Measurements from ENCODE around the gene ZNF185.

DNA sequence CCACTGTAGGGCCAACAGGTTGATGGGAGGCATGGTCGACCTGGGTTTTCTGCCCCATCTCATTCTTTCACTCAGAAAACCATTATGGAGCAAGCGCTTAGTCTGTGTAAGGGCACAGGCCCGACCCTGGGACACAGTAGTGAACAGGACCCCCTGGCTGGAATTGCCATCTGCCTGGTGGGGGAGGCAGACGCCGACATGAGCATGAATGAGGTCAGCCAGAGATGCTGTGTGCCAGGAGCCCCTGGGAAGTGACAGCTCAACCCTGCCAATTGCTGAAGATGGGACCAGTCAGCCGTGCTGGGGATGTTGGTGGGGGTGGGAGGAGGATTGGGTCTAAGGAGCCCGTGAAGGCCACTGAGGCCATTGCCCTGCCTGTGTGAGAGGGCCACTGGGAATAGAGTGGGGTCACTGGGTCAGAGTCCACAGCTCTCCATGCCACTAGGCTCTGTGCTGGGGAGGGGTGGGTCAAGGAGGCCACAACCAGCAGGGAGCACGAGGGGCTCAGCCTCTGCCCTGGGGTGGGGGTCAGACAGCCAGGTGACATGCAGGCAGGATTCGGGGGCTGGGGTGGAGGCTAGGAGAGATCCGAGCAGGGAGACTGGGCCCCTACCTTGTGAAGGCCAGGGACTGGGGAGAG, 31.0 kb downstream of the ZNF185 start:
- TF ChIP-seq EZH2 (IDR thresholded peaks at IDR 0.05; ENCODE audit: low read depth): no peak
- TF ChIP-seq, protein P1, sequence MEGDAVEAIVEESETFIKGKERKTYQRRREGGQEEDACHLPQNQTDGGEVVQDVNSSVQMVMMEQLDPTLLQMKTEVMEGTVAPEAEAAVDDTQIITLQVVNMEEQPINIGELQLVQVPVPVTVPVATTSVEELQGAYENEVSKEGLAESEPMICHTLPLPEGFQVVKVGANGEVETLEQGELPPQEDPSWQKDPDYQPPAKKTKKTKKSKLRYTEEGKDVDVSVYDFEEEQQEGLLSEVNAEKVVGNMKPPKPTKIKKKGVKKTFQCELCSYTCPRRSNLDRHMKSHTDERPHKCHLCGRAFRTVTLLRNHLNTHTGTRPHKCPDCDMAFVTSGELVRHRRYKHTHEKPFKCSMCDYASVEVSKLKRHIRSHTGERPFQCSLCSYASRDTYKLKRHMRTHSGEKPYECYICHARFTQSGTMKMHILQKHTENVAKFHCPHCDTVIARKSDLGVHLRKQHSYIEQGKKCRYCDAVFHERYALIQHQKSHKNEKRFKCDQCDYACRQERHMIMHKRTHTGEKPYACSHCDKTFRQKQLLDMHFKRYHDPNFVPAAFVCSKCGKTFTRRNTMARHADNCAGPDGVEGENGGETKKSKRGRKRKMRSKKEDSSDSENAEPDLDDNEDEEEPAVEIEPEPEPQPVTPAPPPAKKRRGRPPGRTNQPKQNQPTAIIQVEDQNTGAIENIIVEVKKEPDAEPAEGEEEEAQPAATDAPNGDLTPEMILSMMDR (conservative IDR thresholded peaks at IDR 0.05): no peak

Measured in PC-9 (cell line).